ENCODE results near the gene FGR.

GRCh38 chr1:27572679-27573426 is 62.1 kb downstream of the FGR start:
- TF ChIP-seq CTCF (conservative IDR thresholded peaks at IDR 0.05; ENCODE audit: low read depth in 2 of 2), result no peak
- TF ChIP-seq REST (IDR thresholded peaks at IDR 0.05; ENCODE audit: unreplicated experiment), result no peak
- TF ChIP-seq EZH2 (IDR thresholded peaks at IDR 0.05; ENCODE audit: low read depth, unreplicated experiment), result no peak
- no peak for TF ChIP-seq ZNF462 (CRISPR knock-in tag; IDR thresholded peaks at IDR 0.05)
- TF ChIP-seq POLR2AphosphoS5 (IDR thresholded peaks at IDR 0.05; ENCODE audit: low read depth), result no peak
- no peak for TF ChIP-seq CREB1 (CRISPR knock-in tag; IDR thresholded peaks at IDR 0.05; ENCODE audit: low read depth)

Data from GM23338 (cell line).